SU-DHL-6 (cell line): ENCODE results near the gene DCAF8.

ENCODE experiments used
- CTCF ChIP-seq: fragments of 200-600 bp; sonication (generic); IDR thresholded peaks from one replicate; pipeline ENCODE4 v1.5.1; 2017; ENCODE audit warnings: antibody characterized with exemption, mild to moderate bottlenecking, low read length, moderate library complexity; ENCODE audit not compliant: insufficient read depth, poor library complexity, severe bottlenecking
- EZH2phosphoT487 ChIP-seq: fragments of 200-600 bp; sonication (generic), shearing (Covaris generic); conservative IDR thresholded peaks from 2 replicates; pipeline ENCODE4 v1.6.1; 2018; ENCODE audit warnings: mild to moderate bottlenecking, antibody characterized with exemption, low read length, moderate library complexity, mixed read lengths

GRCh38 chr1:160300173-160300572, 37.8 kb upstream of the DCAF8 start:
- TF ChIP-seq CTCF (no peak), EZH2phosphoT487 (no peak)
